Ascending aorta (tissue), 2 donors: ENCODE results near the gene GLUD2. TPM values are rescaled to one million over a fixed set of nuclear protein-coding genes. Genes with fewer than 3 reads are reported as not detected.
A peak's percentile ranks its signal among the peaks of the same experiment; 100 is the strongest.
"Not testable (repeated sequence)": the region's sequence is repeated elsewhere in the genome, so short reads cannot be mapped to it uniquely, and the experiment has no call there.

Source experiments
- DNase-seq, 2 donors: peaks; one replicate each; pipeline ENCODE4 v3.0.0-alpha.2; 2019; ENCODE audit warnings: low spot score in 2 of 2
- H3K27ac ChIP-seq, 2 donors: fragments of 200-600 bp; sonication (generic); one replicate each; pipeline ENCODE4 v1.5.1; 2016 to 2017; ENCODE audit warnings: mild to moderate bottlenecking in 1 of 2
- H3K27me3 ChIP-seq: fragments of 200-600 bp; sonication (generic); one replicate; pipeline ENCODE4 v1.5.1; 2017
- H3K36me3 ChIP-seq, 2 donors: fragments of 200-600 bp; sonication (generic); one replicate each; pipeline ENCODE4 v1.5.1; 2016
- H3K4me1 ChIP-seq, 2 donors: fragments of 200-600 bp; sonication (generic); one replicate each; pipeline ENCODE4 v1.5.1; 2016 to 2017; ENCODE audit warnings: mild to moderate bottlenecking in 1 of 2
- H3K4me3 ChIP-seq, 2 donors: fragments of 200-600 bp; sonication (generic); one replicate each; pipeline ENCODE4 v1.5.1; 2016 to 2017; ENCODE audit warnings: mild to moderate bottlenecking in 1 of 2
- H3K9me3 ChIP-seq, 2 donors: fragments of 200-600 bp; sonication (generic); one replicate each; pipeline ENCODE4 v1.5.1; 2016
- CTCF ChIP-seq, 3 experiments: fragments of 200-600 bp in 2 of 3; fragments of 450-650 bp in 1 of 3; sonication (generic) in 2 of 3; IDR thresholded peaks; one replicate each; pipeline ENCODE4 v1.5.1; 2016 to 2019; ENCODE audit warnings: antibody characterized with exemption in 3 of 3, mild to moderate bottlenecking in 1 of 3, moderate library complexity in 1 of 3
- intact Hi-C: fragments of 100-400 bp; cut with DNase I; formaldehyde crosslinking; loops from one replicate; pipeline ENCODE4 v1.15.1; 2023
- total RNA-seq: library from RNA; depleted of rRNA; stranded (reverse); fragments of >200 nt; gene quantifications from one replicate; pipeline ENCODE4 v1.1.0, GENCODE V29; 2016

GLUD2 gene
- total RNA-seq: 2.1 TPM

GRCh38 chrX:121047441-121048419, at the start of gene GLUD2:
GLUD2 (plus strand) TSS chrX:121047610; CDS start chrX:121047685, 75 bp downstream.
- intact Hi-C loops, H3K4me1 ChIP-seq, DNase-seq, H3K9me3 ChIP-seq, H3K36me3 ChIP-seq, H3K27ac ChIP-seq, H3K27me3 ChIP-seq: not testable (repeated sequence)
- H3K4me3 ChIP-seq: peak within 1 kb of the TSS; percentile 30 to 57
- TF ChIP-seq CTCF (IDR thresholded peaks at IDR 0.05): peak in 1 of 3 experiments; percentile 14

- no peaks in the 10 kb centered on the region for H3K36me3 ChIP-seq
- intact Hi-C loops: no loop called here
- DNase-seq: no peak
- no peak overlapping the region for H3K4me3 ChIP-seq
- H3K4me1 ChIP-seq: no peaks in the 10 kb centered on the region
- H3K9me3 ChIP-seq: no peaks in the 10 kb centered on the region
- H3K27ac ChIP-seq: no peak overlapping the region
- no peak for TF ChIP-seq CTCF (IDR thresholded peaks at IDR 0.05)
- no peaks in the 10 kb centered on the region for H3K27me3 ChIP-seq
Observed at GRCh38 chrX:120999413-120999812, 48.0 kb upstream of the GLUD2 start.

- intact Hi-C loops: no loop called here
- H3K4me3 ChIP-seq: no peak overlapping the region
- H3K27me3 ChIP-seq: no peaks in the 10 kb centered on the region
- H3K4me1 ChIP-seq: no peaks in the 10 kb centered on the region
- H3K36me3 ChIP-seq: no peaks in the 10 kb centered on the region
- no peak overlapping the region for H3K27ac ChIP-seq
- DNase-seq: no peak
- no peaks in the 10 kb centered on the region for H3K9me3 ChIP-seq
- no peak for TF ChIP-seq CTCF (IDR thresholded peaks at IDR 0.05)
Observed at GRCh38 chrX:121000589-121000988, 46.8 kb upstream of the GLUD2 start.

GRCh38 chrX:121008920-121009319, 38.5 kb upstream of the GLUD2 start:
- no peak for TF ChIP-seq CTCF (IDR thresholded peaks at IDR 0.05)
- no peaks in the 10 kb centered on the region for H3K4me1 ChIP-seq
- intact Hi-C loops: no loop called here

GRCh38 chrX:121009764-121010163, 37.6 kb upstream of the GLUD2 start:
- TF ChIP-seq CTCF (IDR thresholded peaks at IDR 0.05): no peak
- DNase-seq: no peak
- Histone ChIP-seq H3K27ac (no peak overlapping the region), H3K9me3 (no peaks in the 10 kb centered on the region), H3K27me3 (no peaks in the 10 kb centered on the region), H3K4me1 (no peaks in the 10 kb centered on the region), H3K4me3 (no peak overlapping the region), H3K36me3 (no peaks in the 10 kb centered on the region)
- intact Hi-C loops: no loop called here

More at GRCh38 chrX:121008920-121009319, 38.5 kb upstream of the GLUD2 start:
- no peak for DNase-seq
- Histone ChIP-seq H3K9me3 (no peaks in the 10 kb centered on the region), H3K27ac (no peak overlapping the region), H3K27me3 (no peaks in the 10 kb centered on the region), H3K4me3 (no peak overlapping the region), H3K36me3 (no peaks in the 10 kb centered on the region)
